ENCODE data around the gene SH3BP4. TPM values are rescaled to one million over a fixed set of nuclear protein-coding genes. Genes with fewer than 3 reads are reported as not detected.

The SH3BP4 gene
- total RNA-seq, 1 donor from 2014 or later: 1.1 TPM

DNA sequence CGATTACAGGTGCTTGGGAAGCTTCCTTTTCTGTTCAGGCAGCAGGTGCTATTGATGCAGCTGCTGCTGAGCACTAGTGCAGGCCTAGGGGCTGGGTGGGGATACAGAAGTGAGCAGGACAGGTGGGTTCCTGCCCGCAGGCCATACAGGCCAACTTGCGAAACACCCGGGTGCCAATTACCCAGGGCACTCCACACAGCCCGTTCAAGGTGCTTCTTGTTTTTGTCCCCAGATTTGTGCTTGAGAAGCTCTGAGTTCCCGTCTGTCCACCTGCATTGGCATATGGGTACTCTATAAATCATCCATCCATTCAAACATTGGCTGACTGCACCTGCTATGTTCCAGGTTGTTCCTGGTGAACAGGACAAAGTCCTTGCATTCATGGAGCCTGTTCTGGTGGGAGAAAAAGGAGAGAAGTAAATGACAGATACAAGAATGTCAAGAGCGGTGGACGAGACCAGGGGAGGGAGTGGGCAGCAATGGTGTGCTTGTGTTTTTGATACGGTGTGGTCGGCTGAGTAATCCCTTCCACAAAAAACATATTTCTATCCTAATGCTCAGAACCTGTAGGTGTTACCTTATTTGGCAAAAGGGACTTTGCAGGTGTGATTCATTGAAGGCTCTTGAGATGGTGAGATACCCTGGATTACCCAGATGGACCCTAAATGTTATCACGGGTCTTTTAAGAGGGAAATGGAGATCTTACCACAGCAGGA lies 31.4 kb downstream of the SH3BP4 start:
- CTCF ChIA-PET: no interaction called here
- TF ChIP-seq, protein P1, sequence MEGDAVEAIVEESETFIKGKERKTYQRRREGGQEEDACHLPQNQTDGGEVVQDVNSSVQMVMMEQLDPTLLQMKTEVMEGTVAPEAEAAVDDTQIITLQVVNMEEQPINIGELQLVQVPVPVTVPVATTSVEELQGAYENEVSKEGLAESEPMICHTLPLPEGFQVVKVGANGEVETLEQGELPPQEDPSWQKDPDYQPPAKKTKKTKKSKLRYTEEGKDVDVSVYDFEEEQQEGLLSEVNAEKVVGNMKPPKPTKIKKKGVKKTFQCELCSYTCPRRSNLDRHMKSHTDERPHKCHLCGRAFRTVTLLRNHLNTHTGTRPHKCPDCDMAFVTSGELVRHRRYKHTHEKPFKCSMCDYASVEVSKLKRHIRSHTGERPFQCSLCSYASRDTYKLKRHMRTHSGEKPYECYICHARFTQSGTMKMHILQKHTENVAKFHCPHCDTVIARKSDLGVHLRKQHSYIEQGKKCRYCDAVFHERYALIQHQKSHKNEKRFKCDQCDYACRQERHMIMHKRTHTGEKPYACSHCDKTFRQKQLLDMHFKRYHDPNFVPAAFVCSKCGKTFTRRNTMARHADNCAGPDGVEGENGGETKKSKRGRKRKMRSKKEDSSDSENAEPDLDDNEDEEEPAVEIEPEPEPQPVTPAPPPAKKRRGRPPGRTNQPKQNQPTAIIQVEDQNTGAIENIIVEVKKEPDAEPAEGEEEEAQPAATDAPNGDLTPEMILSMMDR (IDR thresholded peaks at IDR 0.05): no peak

DNA sequence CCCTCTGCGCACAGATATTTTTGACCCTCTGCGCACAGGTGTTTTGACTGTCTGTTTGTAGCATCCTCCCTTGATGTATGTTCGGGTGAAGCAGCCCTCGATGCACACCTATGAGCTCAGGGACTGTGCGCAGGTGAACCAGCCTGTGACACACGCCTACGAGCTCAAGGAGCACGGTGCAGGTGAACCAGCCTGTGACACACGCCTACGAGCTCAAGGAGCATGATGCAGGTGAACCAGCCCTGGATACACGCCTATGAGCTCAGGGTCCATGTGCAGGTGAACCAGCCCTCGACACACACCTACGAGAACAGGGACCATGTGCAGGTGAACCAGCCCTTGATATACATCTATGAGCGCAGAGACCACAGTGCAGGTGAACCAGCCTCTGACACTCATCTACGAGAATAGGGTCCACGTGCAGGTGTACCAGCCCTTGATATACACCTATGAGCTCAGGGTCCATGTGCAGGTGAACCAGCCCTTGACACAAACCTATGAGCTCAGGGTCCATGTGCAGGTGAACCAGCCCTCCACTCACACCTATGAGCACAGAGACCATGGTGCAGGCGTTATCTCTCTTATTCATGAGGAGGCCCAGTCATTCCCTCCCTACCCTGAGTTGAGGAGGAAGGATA lies 33.9 kb downstream of the SH3BP4 start:
- peaks cover 5% of the 10 kb centered on the region for H3K27me3 Mint-ChIP-seq
- H3K9me3 Mint-ChIP-seq: no peaks in the 10 kb centered on the region
- H3K4me3 Mint-ChIP-seq: no peak overlapping the region
- no peaks in the 10 kb centered on the region for H3K36me3 Mint-ChIP-seq (ENCODE audit: low read depth)
- no peak overlapping the region for H3K27ac Mint-ChIP-seq
- intact Hi-C loops (cut with micrococcal nuclease): no loop called here
- no peak for ATAC-seq (ENCODE audit: low read depth)
- POLR2A ChIA-PET: no interaction called here
- CTCF ChIA-PET: no interaction called here
- DNase-seq: no peak
- peaks cover under 1% of the 10 kb centered on the region for H3K4me1 Mint-ChIP-seq
- TF ChIP-seq, protein P1 (IDR thresholded peaks at IDR 0.05): no peak

More for the DNA sequence above, 31.4 kb downstream of the SH3BP4 start:
- Mint-ChIP-seq H3K27me3 (peaks cover 8% of the 10 kb centered on the region), H3K9me3 (peaks cover 3% of the 10 kb centered on the region), H3K4me1 (peaks cover 4% of the 10 kb centered on the region), H3K27ac (no peak overlapping the region), H3K4me3 (no peak overlapping the region), H3K36me3 (ENCODE audit: low read depth) (no peaks in the 10 kb centered on the region)
- POLR2A ChIA-PET: no interaction called here
- DNase-seq (no peak), ATAC-seq (ENCODE audit: low read depth) (no peak)
- intact Hi-C loops (cut with micrococcal nuclease): no loop called here

DNA sequence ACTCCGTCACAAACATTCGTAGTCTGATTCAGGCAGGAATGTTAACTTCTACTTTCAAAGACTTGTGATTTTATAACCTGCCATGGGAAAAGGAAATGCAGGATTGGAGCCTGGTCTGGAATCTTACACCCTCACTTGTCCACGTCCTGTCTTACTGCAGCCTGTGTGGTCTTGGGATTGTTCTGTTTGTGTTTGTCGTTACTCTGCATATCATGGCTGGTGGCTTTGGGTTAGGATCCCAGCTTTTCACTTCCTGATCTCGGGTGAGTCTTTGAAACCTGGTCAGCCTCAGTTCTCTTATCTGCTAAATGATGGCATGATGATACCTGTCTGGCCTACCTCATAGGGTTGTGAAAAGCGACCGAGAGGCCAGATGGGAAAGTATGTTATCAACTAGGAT lies 34.6 kb downstream of the SH3BP4 start:
- POLR2A ChIA-PET: no interaction called here
- DNase-seq: no peak

DNA sequence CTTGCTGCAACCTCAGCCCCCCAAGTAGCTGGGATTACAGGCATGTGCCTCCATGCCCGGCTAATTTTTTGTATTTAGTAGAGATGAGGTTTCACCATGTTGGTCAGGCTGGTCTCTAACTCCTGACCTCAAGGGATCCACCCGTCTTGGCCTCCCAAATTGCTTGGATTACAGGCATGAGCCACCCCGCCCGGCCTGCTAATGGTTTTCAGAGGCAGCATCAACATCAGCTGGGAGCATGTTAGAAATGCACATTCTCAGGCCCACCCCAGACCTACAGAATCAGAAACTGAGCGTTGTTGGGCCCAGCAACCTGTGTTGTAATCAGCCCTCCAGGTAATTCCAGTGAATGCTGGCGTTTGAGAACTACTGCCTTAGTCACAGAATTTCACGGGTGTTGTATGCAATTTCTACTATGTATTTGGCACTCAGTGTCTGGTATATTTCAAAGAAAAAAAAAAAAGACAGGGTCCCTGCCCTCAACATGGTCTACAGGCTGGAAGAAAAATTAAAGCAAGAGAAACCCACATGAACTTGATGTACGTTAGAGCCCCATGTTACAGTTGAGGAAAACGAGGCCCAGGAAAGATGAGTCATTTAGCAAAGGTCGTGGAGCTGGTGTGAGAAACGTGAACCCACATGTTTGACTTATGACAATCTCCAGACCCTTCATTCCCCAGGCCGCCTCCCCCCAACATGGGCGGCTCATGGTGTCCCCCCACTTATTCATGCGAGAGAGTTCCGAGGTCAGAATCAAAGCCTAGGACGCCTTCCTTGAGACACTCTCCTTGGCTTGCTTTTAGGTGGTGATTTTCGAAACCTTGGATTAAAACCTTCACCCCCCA lies 35.3 kb downstream of the SH3BP4 start:
- no peak overlapping the region for H3K27ac Mint-ChIP-seq
- H3K4me3 Mint-ChIP-seq: no peak overlapping the region
- H3K27me3 Mint-ChIP-seq: peaks cover 2% of the 10 kb centered on the region
- TF ChIP-seq, protein P1 (IDR thresholded peaks at IDR 0.05): no peak
- no peaks in the 10 kb centered on the region for H3K9me3 Mint-ChIP-seq
- POLR2A ChIA-PET: no interaction called here
- DNase-seq (no peak), ATAC-seq (ENCODE audit: low read depth) (no peak)
- CTCF ChIA-PET: no interaction called here
- H3K36me3 Mint-ChIP-seq (ENCODE audit: low read depth): no peaks in the 10 kb centered on the region
- intact Hi-C loops (cut with micrococcal nuclease): no loop called here
- H3K4me1 Mint-ChIP-seq: no peaks in the 10 kb centered on the region

More for the DNA sequence above, 34.6 kb downstream of the SH3BP4 start:
- CTCF ChIA-PET: no interaction called here
- Mint-ChIP-seq H3K36me3 (ENCODE audit: low read depth) (no peaks in the 10 kb centered on the region), H3K4me1 (no peaks in the 10 kb centered on the region), H3K27me3 (peaks cover 2% of the 10 kb centered on the region), H3K4me3 (no peak overlapping the region), H3K9me3 (no peaks in the 10 kb centered on the region), H3K27ac (no peak overlapping the region)
- ATAC-seq (ENCODE audit: low read depth): no peak
- TF ChIP-seq, protein P1 (IDR thresholded peaks at IDR 0.05): no peak
- intact Hi-C loops (cut with micrococcal nuclease): no loop called here

DNA sequence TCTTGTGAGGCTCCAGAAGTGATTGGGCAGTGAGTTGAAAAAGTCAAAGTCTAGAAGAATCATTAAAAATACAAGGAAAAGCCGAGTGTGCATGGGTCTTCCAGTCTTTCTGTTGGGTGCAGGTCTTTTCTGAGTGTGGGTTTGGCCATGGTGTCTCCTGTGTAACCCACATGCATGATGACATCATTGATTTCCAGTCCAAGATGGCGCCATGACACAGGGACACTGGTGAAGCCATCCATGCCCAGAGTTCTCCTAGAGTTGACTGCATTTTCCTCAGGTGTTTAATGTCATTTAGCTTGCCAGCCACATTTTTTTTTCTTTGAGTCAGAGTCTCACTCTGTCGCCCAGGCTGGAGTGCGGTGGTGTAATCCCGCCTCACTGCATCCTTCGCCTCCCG lies 35.9 kb downstream of the SH3BP4 start:
- TF ChIP-seq, protein P1 (IDR thresholded peaks at IDR 0.05): no peak
- Mint-ChIP-seq H3K9me3 (no peaks in the 10 kb centered on the region), H3K27ac (no peak overlapping the region), H3K4me3 (no peak overlapping the region), H3K4me1 (no peaks in the 10 kb centered on the region), H3K36me3 (ENCODE audit: low read depth) (no peaks in the 10 kb centered on the region), H3K27me3 (peaks cover 2% of the 10 kb centered on the region)
- no peak for DNase-seq
- CTCF ChIA-PET: no interaction called here
- ATAC-seq (ENCODE audit: low read depth): no peak
- intact Hi-C loops (cut with micrococcal nuclease): no loop called here
- POLR2A ChIA-PET: no interaction called here

All from activated B cell treated with CpG ODN at 0.5 μM for 24 hours (primary cell).